HCT116 (cell line): ENCODE data around the gene TSHZ1. TPM values are rescaled to one million over a fixed set of nuclear protein-coding genes. Genes with fewer than 3 reads are reported as not detected.

Experiments
- ATAC-seq: fragments of 200-7000 bp; cut with Tn5 transposase; 2 replicates; pipeline ENCODE4 v1.9.1; 2020; ENCODE audit warnings: mild to moderate bottlenecking, moderate library complexity
- BruUV-seq: library from RNA; stranded (reverse); fragments of 400-500 nt; replicated peaks from 2 replicates; lab custom pipeline; 2021; lab: Mats Ljungman, UMichigan
- CTCF ChIA-PET: fragments of 300-600 bp; sonication (Branson Sonifier 250); formaldehyde crosslinking; loops from one replicate; lab custom pipeline; 2021; ENCODE audit warnings: antibody characterized with exemption; lab: Charles Lee
- POLR2A ChIA-PET: fragments of 300-600, 350-600 bp; sonication (Branson Sonifier 250); formaldehyde crosslinking; loops from one replicate; lab custom pipeline; 2021; ENCODE audit warnings: antibody characterized with exemption; lab: Charles Lee
- RAD21 ChIA-PET, 2 experiments: fragments of 300-600 bp; sonication (Branson Sonifier 250); formaldehyde crosslinking; loops; one replicate each; lab custom pipeline; 2023; ENCODE audit warnings: low total read pairs in 2 of 2; ENCODE audit not compliant: uncharacterized antibody in 2 of 2, unreplicated experiment in 2 of 2, low non-redundant PET in 1 of 2; lab: Charles Lee
- DNase-seq: peaks from one replicate; pipeline ENCODE4 v3.0.0-alpha.2; 2010; ENCODE audit warnings: low read depth, low spot score
- H2AFZ ChIP-seq: fragments of 200-600 bp; shearing (Covaris generic), sonication (generic); 2 replicates; pipeline ENCODE4 v1.6.1; 2017; ENCODE audit warnings: low read depth, mixed run types, mixed read lengths, antibody characterized with exemption, low read length; ENCODE audit not compliant: poor library complexity, severe bottlenecking
- H3K27ac ChIP-seq: 2 replicates; pipeline ENCODE4 v1.5.1; 2012; ENCODE audit warnings: low read depth, low read length
- H3K27me3 ChIP-seq: fragments of 200-600 bp; sonication (generic); 2 replicates; pipeline ENCODE4 v1.6.1; 2016; ENCODE audit warnings: mixed run types, low read length, mixed read lengths; ENCODE audit not compliant: insufficient read depth
- H3K36me3 ChIP-seq, 2 experiments: fragments of 200-500 bp in 1 of 2; fragments of 200-600 bp in 1 of 2; sonication (Bioruptor generic) in 1 of 2; sonication (generic) in 1 of 2; 2 replicates each; pipeline versions ENCODE4 v1.5.1 to v1.6.1; 2014 to 2016; ENCODE audit warnings: low read length in 2 of 2, inconsistent platforms in 1 of 2, mixed read lengths in 1 of 2, mixed run types in 1 of 2; ENCODE audit not compliant: insufficient read depth in 2 of 2, control insufficient read depth in 1 of 2
- H3K4me1 ChIP-seq, 2 experiments: fragments of 200-600 bp in 1 of 2; sonication (generic) in 1 of 2; 2 replicates each; pipeline versions ENCODE4 v1.5.1 to v1.6.1; 2012 to 2017; ENCODE audit warnings: low read length in 2 of 2, inconsistent platforms in 1 of 2, mild to moderate bottlenecking in 1 of 2, mixed read lengths in 1 of 2, mixed run types in 1 of 2, moderate library complexity in 1 of 2; ENCODE audit not compliant: insufficient read depth in 2 of 2, control insufficient read depth in 1 of 2
- H3K4me2 ChIP-seq: fragments of 200-600 bp; sonication (generic); 2 replicates; pipeline ENCODE4 v1.6.1; 2017; ENCODE audit warnings: mixed run types, low read length, mixed read lengths
- H3K4me3 ChIP-seq, 2 experiments: fragments of 200-600 bp in 1 of 2; sonication (generic) in 1 of 2; replicated peaks in 1 of 2; 2 replicates each; pipeline ENCODE4 v1.5.1; 2011 to 2016; ENCODE audit warnings: low read length in 2 of 2, control low read depth in 1 of 2, low read depth in 1 of 2, mild to moderate bottlenecking in 1 of 2, mixed read lengths in 1 of 2, mixed run types in 1 of 2
- H3K79me2 ChIP-seq: fragments of 200-600 bp; sonication (generic); 2 replicates; pipeline ENCODE4 v1.6.1; 2017; ENCODE audit warnings: mild to moderate bottlenecking, mixed run types, low read length, moderate library complexity, mixed read lengths; ENCODE audit not compliant: insufficient read depth
- H3K9ac ChIP-seq: fragments of 200-600 bp; sonication (generic); 2 replicates; pipeline ENCODE4 v1.6.1; 2016; ENCODE audit warnings: low read length, mixed read lengths
- H3K9me2 ChIP-seq: fragments of 200-600 bp; sonication (generic), shearing (Covaris generic); 2 replicates; pipeline ENCODE4 v1.6.1; 2017; ENCODE audit warnings: mixed run types, mild to moderate bottlenecking, moderate library complexity; ENCODE audit not compliant: insufficient read depth
- H3K9me3 ChIP-seq, 2 experiments: fragments of 200-500 bp in 1 of 2; fragments of 200-600 bp in 1 of 2; sonication (Bioruptor generic) in 1 of 2; sonication (generic) in 1 of 2; 2 replicates each; pipeline ENCODE4 v1.6.1; 2014 to 2017; ENCODE audit warnings: low read length in 2 of 2, mixed read lengths in 2 of 2, inconsistent platforms in 1 of 2, low read depth in 1 of 2, mild to moderate bottlenecking in 1 of 2, mixed run types in 1 of 2, moderate library complexity in 1 of 2; ENCODE audit not compliant: control insufficient read depth in 1 of 2, insufficient read depth in 1 of 2
- H4K20me1 ChIP-seq: fragments of 200-600 bp; sonication (generic), shearing (Covaris generic); 2 replicates; pipeline ENCODE4 v1.6.1; 2017; ENCODE audit warnings: mixed run types, mild to moderate bottlenecking, moderate library complexity; ENCODE audit not compliant: insufficient read depth
- CBX3 ChIP-seq: IDR thresholded peaks from 2 replicates; pipeline ENCODE4 v1.6.1; 2012; ENCODE audit warnings: low read depth
- CEBPB ChIP-seq: IDR thresholded peaks from 2 replicates; pipeline ENCODE4 v1.6.1; 2012; ENCODE audit warnings: low read depth
- CTCF ChIP-seq, 3 experiments: fragments of 200-600 bp in 1 of 3; sonication (generic) in 1 of 3; IDR thresholded peaks in 2 of 3; conservative IDR thresholded peaks in 1 of 3; 2 replicates each; pipeline ENCODE4 v1.5.1; 2012 to 2017; ENCODE audit warnings: low read depth in 2 of 3, low read length in 2 of 3, antibody characterized with exemption in 1 of 3, borderline replicate concordance in 1 of 3, control low read depth in 1 of 3, mild to moderate bottlenecking in 1 of 3, mixed read lengths in 1 of 3, mixed run types in 1 of 3, moderate library complexity in 1 of 3; ENCODE audit not compliant: insufficient read depth in 1 of 3
- EGR1 ChIP-seq: IDR thresholded peaks from 2 replicates; pipeline ENCODE4 v1.6.1; 2012; ENCODE audit warnings: low read depth
- ELF1 ChIP-seq: IDR thresholded peaks from 2 replicates; pipeline ENCODE4 v1.6.1; 2012; ENCODE audit warnings: low read depth, borderline replicate concordance
- EZH2 ChIP-seq: fragments of 200-600 bp; sonication (generic); IDR thresholded peaks from 2 replicates; pipeline ENCODE4 v1.6.1; 2017; ENCODE audit warnings: antibody characterized with exemption, mixed run types
- EZH2phosphoT487 ChIP-seq: fragments of 200-600 bp; IDR thresholded peaks from 2 replicates; pipeline ENCODE4 v1.6.1; 2018; ENCODE audit warnings: antibody characterized with exemption, borderline replicate concordance
- FOSL1 ChIP-seq: IDR thresholded peaks from 2 replicates; pipeline ENCODE4 v1.6.1; 2012; ENCODE audit warnings: low read depth
- JUND ChIP-seq: IDR thresholded peaks from 2 replicates; pipeline ENCODE4 v1.6.1; 2012
- MAX ChIP-seq: IDR thresholded peaks from 2 replicates; pipeline ENCODE4 v1.6.1; 2012
- POLR2A ChIP-seq: IDR thresholded peaks from 2 replicates; pipeline ENCODE4 v1.7.0; 2011; ENCODE audit warnings: borderline replicate concordance; ENCODE audit not compliant: insufficient read depth, insufficient read length; ENCODE audit errors: extremely low read depth
- POLR2AphosphoS5 ChIP-seq: IDR thresholded peaks from 2 replicates; pipeline ENCODE4 v1.6.1; 2011; ENCODE audit warnings: mild to moderate bottlenecking, low read depth, low read length, moderate library complexity
- RAD21 ChIP-seq: IDR thresholded peaks from 2 replicates; pipeline ENCODE4 v1.6.1; 2012; ENCODE audit warnings: low read depth, mild to moderate bottlenecking
- SIN3A ChIP-seq: IDR thresholded peaks from 2 replicates; pipeline ENCODE4 v1.6.1; 2012; ENCODE audit warnings: low read depth
- SP1 ChIP-seq: IDR thresholded peaks from 2 replicates; pipeline ENCODE4 v1.6.1; 2012; ENCODE audit warnings: low read depth
- SRF ChIP-seq: IDR thresholded peaks from 2 replicates; pipeline ENCODE4 v1.6.1; 2012; ENCODE audit warnings: low read depth
- YY1 ChIP-seq: IDR thresholded peaks from 2 replicates; pipeline ENCODE4 v1.6.1; 2011; ENCODE audit warnings: low read length, low read depth, moderate library complexity, mild to moderate bottlenecking; ENCODE audit not compliant: insufficient replicate concordance; ENCODE audit errors: extremely low read depth
- ZBTB33 ChIP-seq: IDR thresholded peaks from 2 replicates; pipeline ENCODE4 v1.6.1; 2011; ENCODE audit warnings: mild to moderate bottlenecking, low read length, moderate library complexity; ENCODE audit not compliant: insufficient replicate concordance; ENCODE audit errors: extremely low read depth
- ZFX ChIP-seq: fragments of 450-650 bp; IDR thresholded peaks from 2 replicates; pipeline ENCODE4 v1.6.1; 2017
- ZNF274 ChIP-seq: fragments of 200-500 bp; sonication (Bioruptor generic); IDR thresholded peaks from 2 replicates; pipeline ENCODE4 v1.6.1; 2014; ENCODE audit warnings: mild to moderate bottlenecking, low read depth, low read length, inconsistent platforms
- intact Hi-C: fragments of 100-400 bp; cut with micrococcal nuclease; formaldehyde crosslinking; loops from 2 replicates; pipeline ENCODE4 v1.10.0; 2022
- total RNA-seq: library from RNA; stranded (reverse); gene quantifications from one replicate; pipeline ENCODE4 v1.2.1, GENCODE V29; 2021; ENCODE audit not compliant: unreplicated experiment
- TF ChIP-seq, protein P1 (sequence below): IDR thresholded peaks from 2 replicates; pipeline ENCODE4 v1.6.1; 2012; ENCODE audit warnings: low read depth

Gene TSHZ1
- total RNA-seq, 1 experiment from 2014 or later, result 5.7 TPM

DNA sequence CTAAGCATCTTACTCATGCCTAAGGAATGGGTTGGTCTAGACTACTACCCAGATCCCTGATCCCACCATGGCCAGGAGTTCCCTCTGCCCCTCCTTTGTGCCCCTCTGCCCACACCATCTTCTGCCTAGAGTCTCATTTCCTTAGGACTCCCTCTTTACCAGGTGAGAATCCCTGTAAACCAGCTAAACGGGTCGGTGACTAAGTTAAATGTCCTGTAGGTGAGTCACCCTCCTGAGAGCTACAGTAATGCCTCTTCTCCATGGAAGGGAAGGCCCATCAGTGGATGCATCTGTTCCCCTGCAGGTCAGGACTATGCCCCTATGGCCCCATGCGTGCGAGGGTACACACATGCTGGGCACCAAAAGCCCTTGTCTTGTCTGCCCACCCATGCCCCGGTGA, 27.1 kb upstream of the TSHZ1 start:
- no peak overlapping the region for H2AFZ ChIP-seq
- no peaks in the 10 kb centered on the region for H3K36me3 ChIP-seq
- peak overlapping the region in 1 of 2 experiments; percentile 40; a peak in 2 of 4 replicates for H3K4me3 ChIP-seq
- TF ChIP-seq CTCF (IDR thresholded peaks at IDR 0.05 in 2 of 3, conservative IDR thresholded peaks at IDR 0.05 in 1 of 3; ENCODE audit: borderline replicate concordance in 1 of 3, insufficient read depth in 1 of 3, low read depth in 2 of 3, low read length in 2 of 3), result no peak
- TF ChIP-seq ELF1, result no peak
- 0 out of 2 replicates have a peak, but pooled peaks have one; percentile 19 for TF ChIP-seq CEBPB
- no peak for TF ChIP-seq EZH2phosphoT487
- TF ChIP-seq MAX, result peak; percentile 57
- TF ChIP-seq POLR2AphosphoS5, result no peak; the same call in 1 of the 2 replicates
- TF ChIP-seq YY1, result peak; percentile 14
- TF ChIP-seq ZNF274, result no peak
- no peak for TF ChIP-seq RAD21
- TF ChIP-seq EZH2, result no peak
- peak; percentile 98 for TF ChIP-seq JUND
- TF ChIP-seq SIN3A, result no peak
- peak; percentile 87 for TF ChIP-seq CBX3
- no peak for TF ChIP-seq POLR2A
- peak; percentile 97 for TF ChIP-seq FOSL1
- peak; percentile 66; the same call in 1 of the 2 replicates for TF ChIP-seq SRF
- peak; percentile 93 for TF ChIP-seq SP1
- peak; percentile 21; the same call in 1 of the 2 replicates for TF ChIP-seq EGR1
- TF ChIP-seq ZFX, result no peak
- TF ChIP-seq, protein P1, sequence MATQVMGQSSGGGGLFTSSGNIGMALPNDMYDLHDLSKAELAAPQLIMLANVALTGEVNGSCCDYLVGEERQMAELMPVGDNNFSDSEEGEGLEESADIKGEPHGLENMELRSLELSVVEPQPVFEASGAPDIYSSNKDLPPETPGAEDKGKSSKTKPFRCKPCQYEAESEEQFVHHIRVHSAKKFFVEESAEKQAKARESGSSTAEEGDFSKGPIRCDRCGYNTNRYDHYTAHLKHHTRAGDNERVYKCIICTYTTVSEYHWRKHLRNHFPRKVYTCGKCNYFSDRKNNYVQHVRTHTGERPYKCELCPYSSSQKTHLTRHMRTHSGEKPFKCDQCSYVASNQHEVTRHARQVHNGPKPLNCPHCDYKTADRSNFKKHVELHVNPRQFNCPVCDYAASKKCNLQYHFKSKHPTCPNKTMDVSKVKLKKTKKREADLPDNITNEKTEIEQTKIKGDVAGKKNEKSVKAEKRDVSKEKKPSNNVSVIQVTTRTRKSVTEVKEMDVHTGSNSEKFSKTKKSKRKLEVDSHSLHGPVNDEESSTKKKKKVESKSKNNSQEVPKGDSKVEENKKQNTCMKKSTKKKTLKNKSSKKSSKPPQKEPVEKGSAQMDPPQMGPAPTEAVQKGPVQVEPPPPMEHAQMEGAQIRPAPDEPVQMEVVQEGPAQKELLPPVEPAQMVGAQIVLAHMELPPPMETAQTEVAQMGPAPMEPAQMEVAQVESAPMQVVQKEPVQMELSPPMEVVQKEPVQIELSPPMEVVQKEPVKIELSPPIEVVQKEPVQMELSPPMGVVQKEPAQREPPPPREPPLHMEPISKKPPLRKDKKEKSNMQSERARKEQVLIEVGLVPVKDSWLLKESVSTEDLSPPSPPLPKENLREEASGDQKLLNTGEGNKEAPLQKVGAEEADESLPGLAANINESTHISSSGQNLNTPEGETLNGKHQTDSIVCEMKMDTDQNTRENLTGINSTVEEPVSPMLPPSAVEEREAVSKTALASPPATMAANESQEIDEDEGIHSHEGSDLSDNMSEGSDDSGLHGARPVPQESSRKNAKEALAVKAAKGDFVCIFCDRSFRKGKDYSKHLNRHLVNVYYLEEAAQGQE, result no peak
- TF ChIP-seq ZBTB33, result no peak
- H3K9me2 ChIP-seq, result no peaks in the 10 kb centered on the region
- H3K27me3 ChIP-seq, result no peaks in the 10 kb centered on the region
- H3K4me1 ChIP-seq, result peaks cover 9 to 30% of the 10 kb centered on the region in 2 experiments
- H3K27ac ChIP-seq, result no peak overlapping the region
- H3K9me3 ChIP-seq, result no peaks in the 10 kb centered on the region
- no peaks in the 10 kb centered on the region for H4K20me1 ChIP-seq
- peak; percentile 83 for DNase-seq
- ChIA-PET RAD21 (no interaction called here), CTCF (interaction anchor here (1.3 kb wide), 1 partner anchor 296 kb away, joined by 3 read pairs; no protein-coding TSS in a partner anchor), POLR2A (no interaction called here)
- ATAC-seq, result peak; percentile 95
- no TSS peak for BruUV-seq
- peak overlapping the region; percentile 73 for H3K4me2 ChIP-seq
- H3K79me2 ChIP-seq, result no peaks in the 10 kb centered on the region
- no peak overlapping the region for H3K9ac ChIP-seq
- intact Hi-C loops, result no loop called here
